ENCODE results near the gene C1orf50.

Gene C1orf50

DNA sequence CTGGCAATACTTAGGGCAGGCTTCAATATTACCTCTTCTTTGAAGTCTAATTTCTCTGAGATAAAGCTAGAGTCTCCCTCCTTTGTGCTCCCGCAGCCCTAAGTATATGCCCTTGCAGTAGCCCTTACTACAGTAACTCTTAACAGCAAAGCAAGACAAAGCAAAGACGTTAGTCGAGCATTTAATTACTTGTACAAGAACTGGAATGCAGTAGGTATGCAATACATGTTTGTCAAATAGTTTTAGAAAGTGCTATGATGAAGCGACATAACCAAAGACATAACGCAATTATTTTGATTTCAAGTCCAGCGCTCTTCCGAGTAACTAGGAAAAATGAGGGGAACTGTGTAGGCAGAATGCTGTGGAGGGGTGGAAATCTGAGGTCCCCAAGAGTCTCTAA, 1.8 kb upstream of the C1orf50 start:
- no peak for DNase-seq

GRCh38 chr1:42765832-42766740, 963 bp upstream of the C1orf50 start:
- DNase-seq: peak; percentile 19

DNA sequence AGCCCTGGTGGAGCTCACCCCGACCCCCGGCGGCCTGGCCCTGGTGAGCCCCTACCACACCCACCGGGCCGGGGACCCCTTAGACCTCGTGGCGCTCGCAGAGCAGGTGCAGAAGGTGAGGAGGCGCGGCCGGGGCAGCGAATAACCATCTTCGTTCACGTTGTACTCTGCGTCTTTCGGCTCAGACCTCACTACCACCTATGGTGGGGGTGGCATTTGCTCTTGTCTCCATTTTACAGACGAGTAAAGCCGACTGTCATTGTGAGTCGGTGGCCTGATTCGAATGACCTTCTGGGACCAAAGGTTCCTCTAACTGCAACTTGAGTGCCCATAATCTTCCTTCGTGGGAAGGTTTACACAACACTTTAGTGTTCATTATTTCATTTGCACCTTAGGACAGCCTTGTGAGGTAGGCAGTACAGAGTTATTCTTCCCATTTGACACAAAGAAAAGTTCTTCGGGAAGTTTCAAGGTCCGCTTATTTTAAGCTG, 506 bp downstream of the C1orf50 start:
- DNase-seq: no peak

- DNase-seq: no peak
Measured at GRCh38 chr1:42768172-42768571, 1.1 kb downstream of the C1orf50 start.

DNA sequence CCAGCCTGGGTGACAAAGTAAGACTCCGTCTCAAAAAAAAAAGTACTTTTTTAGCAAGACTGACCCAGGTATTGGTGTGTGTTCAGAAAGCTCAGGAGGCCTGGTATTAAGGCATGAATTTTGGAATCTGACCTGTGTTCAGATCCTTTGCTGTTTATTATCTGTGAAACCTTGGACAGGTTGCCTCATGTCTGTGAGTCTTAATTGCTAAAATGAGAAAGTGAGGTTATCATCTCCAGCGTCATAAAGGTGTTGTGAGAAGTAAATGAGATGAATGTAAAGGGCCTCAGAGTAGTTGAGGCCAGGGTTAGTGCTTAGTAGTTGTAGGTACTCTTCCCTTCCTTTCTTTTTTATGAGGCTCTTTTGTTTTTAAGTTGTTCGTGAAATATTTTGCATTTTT, 2.8 kb downstream of the C1orf50 start:
- no peak for DNase-seq

DNA sequence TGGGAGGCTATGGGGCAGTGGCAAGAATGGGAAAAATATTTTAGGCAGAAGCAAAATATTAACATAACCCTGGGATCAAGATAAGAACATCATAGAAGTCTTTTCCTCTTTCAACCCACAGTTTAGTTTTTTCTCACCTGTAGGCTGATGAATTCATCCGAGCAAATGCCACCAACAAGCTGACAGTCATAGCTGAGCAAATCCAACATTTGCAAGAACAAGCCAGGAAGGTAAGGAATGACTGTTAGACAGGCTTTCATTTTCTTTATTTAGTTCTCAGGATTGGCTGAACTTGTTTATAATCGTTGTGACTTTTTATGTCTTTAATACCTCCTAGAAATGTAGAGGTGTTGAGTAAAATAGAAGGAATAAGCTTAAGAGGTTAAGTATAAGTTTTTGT, 6.4 kb downstream of the C1orf50 start:
- no peak for DNase-seq

- DNase-seq: no peak
Measured at GRCh38 chr1:42774928-42775526, 8.0 kb downstream of the C1orf50 start.

DNA sequence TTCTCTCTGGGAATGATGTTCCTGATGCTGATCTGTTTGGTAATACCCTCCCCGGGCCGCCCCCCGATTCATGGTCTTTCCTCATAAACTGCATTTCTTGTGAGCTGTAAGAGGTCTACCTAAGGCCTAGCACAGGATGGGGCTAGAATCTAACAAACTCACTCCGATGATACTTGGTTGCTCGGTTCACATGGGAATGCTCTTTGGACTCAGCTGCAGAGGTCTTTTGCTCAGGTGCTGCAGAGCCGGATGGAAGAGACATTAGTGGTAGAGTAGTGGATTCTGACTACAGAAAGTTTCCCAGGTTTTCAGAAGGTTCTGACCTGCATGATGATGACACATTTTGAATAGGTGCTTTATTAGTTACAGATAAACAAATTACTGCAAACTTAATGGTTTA, 9.5 kb downstream of the C1orf50 start:
- DNase-seq: no peak

DNA sequence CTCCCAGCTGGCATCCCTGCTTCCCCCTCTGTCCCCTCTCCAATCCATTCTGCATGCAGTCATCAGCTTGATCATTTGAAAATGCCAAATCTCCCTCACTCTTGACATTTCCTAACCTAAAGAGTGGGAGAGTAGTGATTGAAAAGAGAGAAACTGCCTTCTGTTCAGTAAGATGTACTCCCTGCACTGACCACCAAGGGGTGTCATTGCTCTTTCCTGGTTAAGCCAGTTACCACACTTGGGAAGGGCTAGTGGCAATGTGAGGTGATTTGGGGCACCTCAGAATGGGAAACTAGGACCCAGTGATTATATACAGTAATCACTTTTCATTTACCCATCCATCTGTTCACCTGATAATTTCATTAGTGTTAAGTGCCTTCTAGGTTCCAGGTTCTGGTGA, 10.8 kb downstream of the C1orf50 start:
- peak; percentile 25 for DNase-seq

GRCh38 chr1:42779725-42780124, 12.7 kb downstream of the C1orf50 start:
- DNase-seq: no peak

DNA sequence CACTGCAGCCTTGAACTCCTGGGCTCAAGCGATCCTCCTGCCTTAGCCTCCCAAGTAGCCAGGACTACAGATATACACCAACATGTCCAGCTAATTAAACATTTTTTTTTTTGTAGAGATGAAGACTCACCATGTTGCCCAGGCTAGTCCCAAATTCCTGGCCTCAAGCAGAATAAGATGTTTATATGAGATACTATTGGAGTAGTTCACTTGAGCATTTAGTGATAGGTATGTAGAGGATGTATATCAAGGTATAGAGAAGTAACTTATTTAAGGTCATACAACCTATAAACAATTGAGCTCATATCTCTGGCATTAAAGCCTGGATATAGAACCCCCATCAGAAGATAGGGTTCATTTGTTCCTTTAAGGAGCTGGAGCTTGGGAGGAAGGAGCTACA, 13.1 kb downstream of the C1orf50 start:
- DNase-seq: no peak

DNA sequence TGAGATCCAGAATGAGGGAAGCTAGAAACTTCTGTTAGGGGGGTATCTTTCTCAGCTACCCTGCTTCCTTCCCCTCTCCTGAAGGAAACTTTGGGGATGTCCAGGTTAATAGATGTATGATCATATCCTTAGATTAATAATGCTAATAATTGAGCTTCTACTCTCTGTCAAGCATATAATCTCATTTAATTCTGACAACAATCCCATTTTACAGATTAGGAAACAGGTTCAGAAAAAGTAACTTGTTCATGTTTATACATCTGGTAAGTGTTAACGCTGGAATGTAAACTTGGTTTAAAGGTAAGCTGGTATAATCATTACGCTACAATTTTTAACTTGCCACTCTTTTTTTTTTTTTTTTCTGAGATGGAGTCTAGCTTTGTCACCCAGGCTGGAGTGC, 16.0 kb downstream of the C1orf50 start:
- DNase-seq: no peak

DNA sequence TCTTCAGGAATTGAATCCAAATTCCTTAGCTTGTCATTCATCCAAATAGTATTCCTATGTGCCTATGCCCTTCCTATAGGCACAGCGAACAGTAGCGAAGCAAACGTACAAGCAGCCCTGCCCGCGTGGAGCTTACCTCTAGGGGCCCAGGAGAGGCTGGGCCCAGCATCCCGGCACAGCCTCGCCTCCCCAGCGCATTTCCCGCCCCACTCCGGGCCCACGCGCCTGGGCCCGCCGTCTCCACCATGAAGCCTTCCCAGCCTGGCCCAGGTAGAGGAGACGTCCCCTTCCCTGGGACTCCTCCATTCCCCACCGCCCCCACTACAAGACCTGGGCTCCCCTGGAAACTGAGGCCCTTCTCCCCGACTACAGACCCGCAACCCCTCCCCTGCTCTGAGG, 17.5 kb downstream of the C1orf50 start:
- no peak for DNase-seq

- peak; percentile 38 for DNase-seq
Measured at GRCh38 chr1:42784946-42785693, 18.1 kb downstream of the C1orf50 start, which contains the start of gene TMEM269. TSS of gene TMEM269 (plus strand) at chr1:42784991. CDS start at chr1:42789894, 4,903 bp downstream.

GRCh38 chr1:42786097-42786496, 19.0 kb downstream of the C1orf50 start:
- no peak for DNase-seq

GRCh38 chr1:42788021-42788420, 21.0 kb downstream of the C1orf50 start:
- no peak for DNase-seq

- no peak for DNase-seq
Measured at GRCh38 chr1:42793824-42794223, 26.8 kb downstream of the C1orf50 start.

DNA sequence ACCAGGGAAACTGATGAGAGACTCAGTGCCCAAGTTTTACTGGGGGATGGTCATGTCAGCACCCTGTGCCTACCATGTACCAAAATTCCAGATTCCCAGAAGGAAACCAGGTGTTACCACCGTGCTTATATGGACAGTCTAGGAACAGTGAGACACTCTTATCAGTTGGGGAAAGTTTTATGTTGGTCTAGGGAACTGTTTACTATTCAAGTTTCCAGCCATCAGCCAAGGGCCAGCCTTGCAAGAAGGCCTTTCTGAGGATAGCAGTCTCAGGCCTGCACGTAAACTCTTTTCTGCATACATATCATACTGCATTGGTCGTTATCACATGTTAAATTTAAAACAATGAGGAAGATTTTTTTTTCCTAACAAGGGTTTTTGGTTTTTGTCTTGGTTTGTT, 30.4 kb downstream of the C1orf50 start:
- DNase-seq: no peak

DNA sequence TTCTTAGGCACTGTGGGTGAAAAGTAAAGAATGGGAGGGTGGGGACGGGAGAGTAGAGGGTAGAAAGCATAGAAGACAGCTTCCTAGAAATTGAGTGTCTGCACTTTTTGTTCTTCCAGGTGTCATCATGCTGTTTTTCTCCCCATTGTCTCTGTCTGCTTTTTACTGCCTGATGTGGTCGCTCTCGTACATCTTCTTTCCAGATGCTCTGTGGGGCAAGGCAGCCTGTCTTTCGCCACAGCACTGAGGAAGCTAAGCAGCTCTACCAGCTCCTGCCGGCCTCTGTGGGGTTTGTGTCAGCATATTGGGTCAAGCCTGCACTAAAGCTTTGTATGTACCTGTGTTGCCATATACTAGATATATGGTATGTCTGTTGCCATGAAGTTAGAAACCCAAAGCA, 30.9 kb downstream of the C1orf50 start:
- no peak for DNase-seq

GRCh38 chr1:42801832-42802473, 34.9 kb downstream of the C1orf50 start:
- no peak for DNase-seq

DNA sequence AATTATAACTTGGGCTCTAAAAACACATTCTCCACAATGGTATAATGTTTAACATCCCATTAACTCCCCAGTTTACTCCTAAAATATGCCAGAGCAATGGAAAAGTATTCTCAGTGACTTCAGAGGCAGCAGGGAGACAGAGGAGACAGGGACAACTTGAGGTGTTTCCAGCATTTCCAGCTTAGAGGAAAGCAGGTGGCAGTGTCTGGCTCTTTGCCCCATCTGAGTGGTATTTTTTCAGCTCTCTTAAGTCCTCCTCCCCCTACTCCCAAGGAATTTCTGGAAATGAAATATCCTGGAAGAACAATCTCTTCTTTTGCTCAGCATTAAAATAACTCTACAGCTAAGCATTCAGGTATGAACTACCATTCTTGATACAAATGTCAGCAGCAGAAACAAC, 39.1 kb downstream of the C1orf50 start:
- no peak for DNase-seq

GRCh38 chr1:42806593-42806992, 39.5 kb downstream of the C1orf50 start:
- no peak for DNase-seq

DNA sequence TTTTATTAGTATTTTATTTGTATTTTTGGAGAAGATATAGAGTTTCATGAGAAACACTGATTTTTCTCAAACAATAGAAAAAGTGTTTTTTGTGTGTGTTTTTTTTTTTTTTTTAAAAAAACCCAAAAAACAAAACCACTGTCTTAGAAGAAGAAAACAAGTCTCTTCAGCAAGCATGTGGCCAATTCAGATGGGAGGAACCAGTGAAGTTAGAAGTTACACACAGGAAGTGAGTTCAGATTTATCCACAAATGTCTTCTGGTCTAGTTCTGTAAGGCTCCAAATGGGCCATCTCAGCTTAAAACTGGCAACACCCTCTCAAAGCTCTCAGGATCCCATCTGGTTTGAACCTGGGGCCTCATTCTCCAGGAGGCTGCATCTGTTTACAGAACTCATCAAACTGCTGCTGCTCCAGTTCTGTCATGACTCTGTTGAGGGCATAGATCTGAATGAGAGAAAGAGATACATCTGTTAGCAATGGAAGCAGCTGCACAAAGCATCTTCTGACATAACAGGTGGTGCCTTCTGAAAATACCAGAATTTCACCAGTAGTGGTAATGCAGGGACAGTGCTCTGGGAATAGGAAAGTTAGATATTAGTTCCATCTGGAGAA, 40.1 kb downstream of the C1orf50 start:
- no peak for DNase-seq
